Stomach (tissue), 4 donors: ENCODE data around the gene ABCG5.

Experiments
- CTCF ChIP-seq, 7 experiments: fragments of 450-650 bp in 4 of 7; fragments of 200-600 bp in 3 of 7; sonication (generic) in 3 of 7; IDR thresholded peaks; one replicate each; pipeline ENCODE4 v1.5.1; 2016 to 2019; ENCODE audit warnings: antibody characterized with exemption in 7 of 7, control low read depth in 2 of 7, mild to moderate bottlenecking in 1 of 7
- POLR2A ChIP-seq, 4 donors: fragments of 450-650 bp; IDR thresholded peaks; one replicate each; pipeline ENCODE4 v1.6.1; 2016; ENCODE audit warnings: antibody characterized with exemption in 4 of 4, control low read depth in 2 of 4, mild to moderate bottlenecking in 1 of 4, moderate library complexity in 1 of 4

DNA sequence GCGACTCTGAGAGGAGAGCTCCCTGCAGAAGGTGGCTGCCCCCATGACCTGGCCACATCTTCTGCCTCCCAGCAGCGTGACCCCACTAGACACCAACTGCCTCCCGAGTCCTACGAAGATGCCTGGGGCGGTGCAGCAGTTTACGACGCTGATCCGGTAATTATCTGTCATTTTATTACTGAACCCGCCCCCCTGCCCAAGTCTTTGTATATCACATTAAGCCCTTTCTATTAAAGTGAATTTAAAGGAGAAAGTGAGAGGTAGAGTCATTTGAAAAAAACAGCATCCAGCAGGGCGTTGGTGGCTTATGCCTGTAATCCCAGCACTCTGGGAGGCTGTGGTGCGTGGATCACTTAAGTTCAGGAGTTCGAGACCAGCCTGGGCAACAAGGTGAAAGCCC, 33.5 kb upstream of the ABCG5 start:
- TF ChIP-seq POLR2A (IDR thresholded peaks at IDR 0.05) (no peak), CTCF (IDR thresholded peaks at IDR 0.05) (no peak)
